GM21825 (cell line): ENCODE results near the gene OXA1L.
"Not testable (repeated sequence)": the region's sequence is repeated elsewhere in the genome, so short reads cannot be mapped to it uniquely, and the experiment has no call there.

Source experiments
- ATAC-seq: cut with Tn5 transposase; IDR thresholded peaks from one replicate; pipeline ENCODE4 v1.9.1; 2021; ENCODE audit warnings: mild to moderate bottlenecking, moderate library complexity; ENCODE audit not compliant: unreplicated experiment

Gene OXA1L

DNA sequence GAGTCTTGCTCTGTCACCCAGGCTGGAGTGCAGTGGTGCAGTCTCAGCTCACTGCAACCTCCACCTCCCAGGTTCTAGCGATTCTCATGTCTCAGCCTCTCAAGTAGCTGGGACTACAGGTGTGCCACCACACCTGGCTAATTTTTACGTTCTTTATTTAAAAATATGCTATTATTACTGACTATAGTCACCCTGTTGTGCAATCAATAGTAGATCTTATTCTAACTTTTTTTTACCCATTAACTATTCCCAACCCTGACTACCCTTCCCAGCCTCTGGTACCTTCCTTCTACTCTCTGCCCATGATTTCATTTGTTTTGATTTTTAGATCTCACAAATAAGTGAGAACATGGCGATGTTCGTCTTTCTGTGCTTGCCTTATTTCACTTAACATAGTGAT is 2.5 kb downstream of the OXA1L start:
- ATAC-seq = no peak

DNA sequence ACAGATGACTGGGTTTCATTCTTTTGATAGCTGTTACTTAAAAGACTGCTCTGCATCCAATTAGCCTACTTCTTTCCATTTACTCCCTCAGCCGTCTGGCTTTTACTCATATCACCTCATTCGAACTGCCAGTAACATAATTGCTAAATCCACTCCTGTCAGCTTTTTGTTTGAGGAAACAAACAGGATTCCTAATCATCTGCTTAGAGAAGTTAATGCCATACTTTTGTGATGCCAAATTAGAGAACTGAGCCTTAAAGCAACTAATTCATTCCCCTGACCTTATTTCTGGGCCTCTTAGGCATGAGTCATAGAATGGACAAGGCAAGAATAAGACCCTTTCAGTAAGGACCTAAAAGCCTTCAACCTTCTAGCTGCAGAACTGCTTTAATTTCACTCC is 2.9 kb downstream of the OXA1L start:
- ATAC-seq = no peak

DNA sequence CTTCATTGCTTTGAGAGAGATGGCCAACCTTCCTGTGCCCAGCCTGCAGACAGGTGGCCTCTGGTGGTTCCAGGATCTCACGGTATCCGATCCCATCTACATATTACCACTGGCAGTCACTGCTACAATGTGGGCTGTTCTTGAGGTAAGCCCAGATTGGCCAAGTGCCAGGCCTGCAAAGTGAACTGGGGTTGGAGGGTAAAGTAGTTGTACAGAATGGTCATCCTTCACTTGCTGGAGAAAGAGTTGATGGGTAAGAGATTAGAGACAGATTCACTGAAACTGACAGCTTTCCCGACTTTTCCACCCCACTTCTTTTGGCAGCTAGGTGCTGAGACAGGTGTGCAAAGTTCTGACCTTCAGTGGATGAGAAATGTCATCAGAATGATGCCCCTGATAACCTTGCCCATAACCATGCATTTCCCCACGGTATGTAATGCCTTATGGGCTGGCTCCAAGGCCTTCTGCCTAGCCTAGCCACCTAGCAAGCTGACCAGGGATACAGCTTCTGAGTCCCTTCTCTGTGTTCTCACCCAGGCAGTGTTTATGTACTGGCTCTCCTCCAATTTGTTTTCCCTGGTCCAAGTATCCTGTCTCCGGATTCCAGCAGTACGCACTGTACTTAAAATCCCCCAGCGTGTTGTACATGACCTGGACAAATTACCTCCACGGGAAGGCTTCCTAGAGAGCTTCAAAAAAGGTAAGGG is 4.1 kb downstream of the OXA1L start:
- ATAC-seq = no peak

DNA sequence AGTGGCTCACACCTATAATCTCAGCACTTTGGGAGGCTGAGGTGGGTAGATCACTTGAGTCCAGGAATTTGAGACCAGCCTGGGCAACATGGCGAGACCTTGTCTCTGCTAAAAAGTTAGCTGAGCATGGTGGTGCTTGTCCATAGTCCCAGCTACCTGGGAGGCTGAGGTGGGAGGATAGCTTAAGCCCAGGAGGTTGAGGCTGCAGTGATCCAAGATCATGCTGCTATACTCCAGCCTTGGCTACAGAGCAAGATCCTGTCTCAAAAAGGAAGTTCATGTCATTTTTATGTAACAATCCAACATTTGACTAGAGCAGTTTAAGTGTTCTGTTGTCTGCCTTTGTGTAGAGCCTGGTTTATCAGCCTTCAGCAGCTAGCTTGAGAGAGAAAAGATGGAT is 6.2 kb downstream of the OXA1L start:
- no peak for ATAC-seq

DNA sequence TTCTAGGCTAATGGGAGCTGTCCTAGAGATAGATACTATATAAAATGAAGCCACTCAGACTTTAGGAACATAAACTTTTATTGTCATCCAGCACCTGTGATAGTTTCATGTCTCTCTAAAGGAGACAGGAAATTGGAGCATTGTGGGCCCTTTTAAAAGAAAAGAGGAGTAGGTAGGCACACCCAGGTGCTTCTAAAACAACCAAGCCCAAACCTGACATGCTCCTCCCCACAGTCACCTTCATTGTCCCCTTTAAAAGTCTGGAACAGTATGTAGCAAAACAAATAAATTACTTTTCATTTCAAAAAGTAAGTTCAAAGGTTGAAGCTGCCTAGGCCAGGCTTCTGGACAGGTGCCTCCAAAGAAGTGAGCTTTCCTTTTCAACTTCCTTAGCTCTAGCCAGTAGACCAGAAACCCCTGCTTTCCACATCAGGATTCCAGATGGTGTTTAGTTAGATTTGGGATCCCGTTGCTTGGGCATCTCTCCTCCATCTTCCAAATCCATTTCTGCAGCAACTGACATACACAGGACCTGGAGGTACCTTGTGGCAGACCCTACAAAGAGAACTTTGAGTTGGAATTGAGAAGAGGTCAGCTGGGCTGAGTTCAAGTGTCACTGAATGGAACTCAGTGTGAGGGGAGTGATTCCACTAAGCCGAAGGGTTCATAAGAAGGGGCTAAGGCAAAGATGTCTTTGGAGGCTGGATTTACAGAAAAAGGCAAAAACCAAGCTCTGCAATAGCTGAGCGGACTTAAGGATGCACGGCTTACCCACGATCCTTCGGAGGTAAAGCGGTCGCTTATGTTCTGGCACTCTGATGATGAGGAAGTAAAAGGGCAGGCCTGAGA is 6.9 kb downstream of the OXA1L start:
- no peak for ATAC-seq

DNA sequence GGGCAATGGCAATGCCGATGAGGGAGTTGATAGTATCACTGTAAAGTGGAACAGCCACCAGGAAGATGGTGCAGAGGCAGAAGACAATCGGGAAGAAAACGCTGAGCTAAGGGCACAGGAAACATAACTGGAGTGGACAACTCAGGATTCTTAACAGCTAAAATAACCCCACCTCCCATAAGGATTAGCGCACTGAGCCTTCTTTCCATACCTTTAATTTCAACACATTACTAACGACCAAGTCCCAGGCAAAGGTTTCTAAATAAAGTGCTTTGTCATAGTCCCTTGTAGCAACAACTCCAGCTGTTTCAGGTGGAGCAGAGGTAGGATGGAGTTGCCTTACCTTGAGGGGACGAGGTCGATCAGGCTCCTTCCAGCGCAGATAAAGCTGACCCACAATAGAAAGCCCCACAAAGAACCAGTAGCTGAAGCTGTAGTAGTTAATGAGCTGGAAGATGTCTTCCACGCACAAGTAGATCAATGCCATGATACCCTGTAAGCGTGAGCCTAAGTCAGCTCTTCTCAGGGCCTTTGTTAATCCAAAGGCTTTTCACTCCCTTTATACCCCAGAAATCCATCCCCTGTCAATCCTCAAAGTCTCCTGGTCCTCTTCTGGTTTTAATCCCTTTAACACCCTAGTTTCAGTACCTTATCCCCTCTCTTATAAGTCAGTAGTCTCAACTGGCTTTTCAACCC is 7.7 kb downstream of the OXA1L start:
- ATAC-seq = no peak

DNA sequence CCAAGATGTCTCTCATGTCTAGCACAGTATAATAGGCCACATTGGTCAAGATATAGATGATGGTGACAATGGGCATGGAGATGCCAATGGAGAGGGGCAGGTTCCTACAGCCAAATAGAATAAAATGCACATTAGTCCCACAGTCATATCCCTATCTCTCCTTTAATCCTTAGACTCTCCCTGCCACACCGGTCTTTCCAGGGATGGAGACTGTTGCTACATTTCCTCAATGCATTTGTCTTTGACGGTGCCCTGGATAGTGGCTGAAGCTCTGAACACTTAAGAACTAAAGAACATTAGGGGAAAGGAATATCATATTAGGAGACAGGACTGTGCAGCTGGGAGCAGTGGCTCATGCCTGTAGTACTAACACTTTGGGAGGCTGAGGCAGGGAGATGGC is 9.7 kb downstream of the OXA1L start:
- no peak for ATAC-seq

DNA sequence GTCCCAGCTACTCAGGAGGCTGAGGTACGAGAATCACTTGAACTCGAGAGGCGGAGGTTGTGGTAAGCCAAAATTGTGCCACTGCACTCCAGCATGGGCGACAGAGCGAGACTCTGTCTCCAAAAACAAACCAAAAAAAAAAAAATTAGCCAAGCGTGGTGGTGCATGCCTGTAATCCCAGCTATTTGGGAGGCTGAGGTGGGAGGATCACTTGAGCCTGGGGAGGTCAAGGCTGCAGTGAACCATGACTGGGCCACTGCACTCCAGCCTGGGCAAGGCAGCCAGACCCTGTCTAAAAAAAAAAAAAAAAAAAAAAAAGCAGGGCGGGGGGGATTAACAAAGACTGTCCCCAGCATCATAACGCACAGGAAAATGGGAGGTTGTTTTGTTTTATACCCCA is 10.4 kb downstream of the OXA1L start:
- ATAC-seq = not testable (repeated sequence)

DNA sequence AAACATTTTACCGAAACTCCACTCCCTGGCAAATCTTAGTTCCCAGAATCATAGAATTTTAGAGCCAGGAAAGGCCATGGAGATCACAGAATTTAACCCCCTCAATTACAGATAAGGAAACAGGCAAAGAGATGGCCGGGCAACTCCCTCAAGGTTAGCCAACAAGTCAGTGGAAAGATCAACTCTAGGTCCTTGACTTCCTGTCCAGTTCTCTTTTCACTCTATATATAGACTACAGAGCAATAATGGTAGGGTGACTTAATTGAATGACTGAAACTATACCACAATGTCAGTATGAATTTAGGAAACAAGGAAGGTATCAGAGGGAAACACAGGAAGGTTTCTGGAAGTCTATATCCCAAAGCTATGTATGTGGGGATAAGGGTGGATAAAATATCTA is 11.6 kb downstream of the OXA1L start:
- no peak for ATAC-seq

DNA sequence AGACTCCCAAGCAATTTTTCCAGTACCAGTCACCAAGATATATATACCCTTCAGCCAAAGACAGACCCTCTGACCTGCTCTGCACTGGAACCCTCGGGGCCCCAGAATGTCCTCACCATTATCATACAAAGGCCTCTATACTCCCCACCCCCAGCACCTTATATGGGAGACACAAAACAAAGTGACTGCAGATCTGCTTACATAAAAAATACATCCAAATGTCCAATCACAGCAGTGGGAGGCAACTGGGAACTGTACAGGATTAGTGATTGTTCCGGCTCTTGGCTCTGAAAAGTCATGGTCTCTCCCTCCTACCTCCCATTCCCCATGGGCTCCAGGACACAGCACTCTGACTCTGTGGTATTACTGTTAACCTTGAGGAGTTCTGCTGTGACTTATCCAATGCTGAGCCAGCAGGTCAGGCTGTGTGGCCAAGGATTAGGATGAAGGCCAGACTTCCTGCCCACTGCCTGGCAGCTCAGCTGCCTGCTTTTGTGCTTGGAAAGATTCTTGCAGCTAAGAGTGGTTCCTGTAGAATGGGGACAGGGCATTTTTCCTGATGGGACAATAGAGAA is 13.7 kb downstream of the OXA1L start:
- no peak for ATAC-seq

DNA sequence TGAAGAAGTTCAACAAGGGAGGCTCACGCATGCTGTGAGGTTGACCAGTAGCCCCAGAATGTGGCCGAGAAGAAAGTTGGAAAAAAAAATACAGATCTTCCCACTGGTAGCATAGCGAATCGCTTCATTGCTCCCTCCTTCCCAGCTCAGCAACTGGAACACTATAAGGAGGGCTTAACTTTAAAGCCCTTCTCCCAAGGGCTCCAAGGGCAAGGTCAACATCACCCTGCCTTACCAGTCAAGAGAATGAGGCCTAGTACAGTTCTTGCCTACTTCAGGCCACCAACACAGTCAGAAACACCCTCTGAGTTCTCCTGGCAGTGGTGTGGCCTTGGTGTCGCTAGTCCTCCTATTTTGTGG is 14.4 kb downstream of the OXA1L start:
- no peak for ATAC-seq

DNA sequence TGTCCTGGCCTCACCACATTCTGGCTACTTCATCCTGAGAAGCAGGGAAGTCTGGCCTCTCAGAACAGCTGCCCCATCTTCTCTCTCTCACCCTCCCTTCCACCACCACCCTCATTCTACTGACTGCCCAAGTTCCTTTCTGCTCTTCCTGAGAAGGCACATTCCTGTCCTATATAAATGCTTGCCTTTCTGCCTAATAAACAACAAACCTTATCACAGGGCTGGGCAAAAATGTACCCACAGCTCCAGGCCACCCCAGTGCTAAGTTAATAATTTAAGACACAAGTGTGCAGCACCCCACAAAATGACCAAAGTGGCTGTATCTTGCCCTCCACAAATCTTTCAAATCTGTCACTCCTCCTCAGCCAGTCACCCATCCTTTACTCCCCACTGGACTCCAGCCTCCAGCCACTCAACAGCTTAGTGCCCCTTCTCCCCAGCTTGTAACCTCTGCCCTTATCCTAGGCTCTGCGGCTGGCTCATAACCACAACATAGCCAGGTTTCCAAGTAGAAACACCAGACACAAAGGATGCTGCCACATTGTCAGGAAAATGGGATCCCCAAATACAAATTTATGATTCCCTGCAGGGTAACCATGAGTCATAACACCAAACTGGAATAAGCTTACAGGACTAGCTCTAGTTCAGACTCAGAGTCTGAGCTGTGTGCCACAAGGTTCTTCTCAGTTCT is 15.0 kb downstream of the OXA1L start:
- ATAC-seq = no peak

DNA sequence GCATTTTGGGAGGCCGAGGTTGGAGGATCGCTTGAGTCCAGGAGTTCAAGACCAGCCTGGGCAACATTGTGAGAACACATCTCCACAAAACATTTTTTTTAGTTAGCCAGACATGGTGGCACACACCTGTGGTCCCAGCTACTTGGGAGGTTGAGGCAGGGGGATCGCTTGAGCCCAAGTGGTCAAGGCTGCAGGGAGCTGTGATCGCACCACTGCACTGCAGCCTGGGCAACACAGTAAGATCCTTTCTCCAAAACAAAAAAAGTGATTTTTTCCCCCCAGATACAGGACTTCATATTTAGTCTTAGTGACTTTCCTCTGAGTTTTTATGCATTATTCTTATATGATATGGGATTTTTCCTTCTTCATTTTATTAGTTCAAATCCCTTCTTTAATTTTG is 20.2 kb downstream of the OXA1L start:
- ATAC-seq = no peak

DNA sequence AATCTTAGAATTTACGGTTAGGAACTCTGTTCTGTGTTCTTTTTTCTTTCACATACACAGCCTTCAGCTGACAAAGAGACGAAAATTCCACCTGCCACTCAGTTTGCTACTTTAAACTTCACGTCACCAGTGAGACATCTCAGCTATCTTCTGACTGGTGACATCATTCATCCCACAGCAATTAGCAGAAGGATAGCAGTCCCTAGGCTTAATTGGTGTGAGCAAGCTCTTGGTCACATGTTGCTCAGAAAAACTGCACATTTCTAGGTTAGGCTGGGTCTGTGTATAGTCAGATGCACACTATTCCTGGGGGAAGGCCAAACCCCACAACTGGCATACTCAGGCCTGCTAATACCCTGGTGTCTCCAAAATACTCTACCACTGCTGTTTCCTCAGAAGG is 24.8 kb downstream of the OXA1L start:
- no peak for ATAC-seq

DNA sequence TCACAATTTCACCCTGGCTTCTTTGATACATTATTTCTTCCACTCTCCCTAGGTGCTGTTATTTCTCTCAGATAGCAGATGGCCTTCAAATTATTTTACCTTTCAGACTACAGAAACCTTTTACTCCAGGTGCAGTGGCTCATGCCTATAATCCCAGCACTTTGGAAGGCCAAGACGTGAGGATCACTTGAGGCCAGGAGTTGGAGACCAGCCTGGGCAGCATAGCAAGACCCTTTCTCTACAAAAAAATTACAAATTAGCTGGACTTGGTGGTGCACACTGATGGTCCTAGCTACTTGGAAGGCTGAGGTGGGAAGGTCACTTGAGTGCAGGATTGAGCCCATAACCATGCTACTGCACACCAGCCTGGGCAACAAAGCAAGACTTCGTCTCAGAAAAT is 25.7 kb downstream of the OXA1L start:
- no peak for ATAC-seq

DNA sequence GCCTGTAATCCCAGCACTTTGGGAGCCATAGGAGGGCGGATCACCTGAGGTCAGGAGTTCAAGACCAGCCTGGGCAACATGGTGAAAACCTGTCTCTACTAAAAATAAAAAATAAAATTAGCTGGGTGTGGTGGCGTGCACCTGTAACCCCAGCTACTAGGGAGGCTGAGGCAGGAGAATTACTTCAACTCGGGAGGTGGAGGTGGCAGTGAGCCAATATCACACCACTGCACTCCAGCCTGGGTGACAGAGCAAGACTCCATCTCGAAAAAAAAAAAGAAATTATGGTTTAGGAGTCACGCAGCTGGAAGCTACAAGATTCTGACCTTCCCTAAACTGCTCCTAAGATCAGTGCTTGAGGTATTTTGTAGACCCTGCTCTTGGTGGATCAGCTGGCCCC is 27.1 kb downstream of the OXA1L start:
- not testable (repeated sequence) for ATAC-seq

DNA sequence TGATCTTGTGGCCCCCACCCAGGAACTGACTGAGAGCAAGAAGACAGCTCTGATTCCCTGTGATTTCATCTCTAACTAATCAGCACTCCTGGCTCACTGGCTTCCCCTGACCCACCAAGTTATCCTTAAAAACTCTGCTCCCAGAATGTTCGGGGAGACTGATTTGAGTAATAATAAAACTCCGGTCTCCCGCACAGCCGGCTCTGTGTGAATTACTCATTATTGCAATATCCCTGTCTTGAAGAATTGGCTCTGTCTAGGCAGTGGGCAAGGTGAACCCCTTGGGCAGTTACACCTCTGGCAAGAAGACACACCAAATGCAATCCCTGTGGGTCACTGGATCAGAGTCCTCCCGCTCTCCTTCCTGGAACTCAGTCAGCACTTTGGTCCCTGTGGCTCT is 27.5 kb downstream of the OXA1L start:
- no peak for ATAC-seq

DNA sequence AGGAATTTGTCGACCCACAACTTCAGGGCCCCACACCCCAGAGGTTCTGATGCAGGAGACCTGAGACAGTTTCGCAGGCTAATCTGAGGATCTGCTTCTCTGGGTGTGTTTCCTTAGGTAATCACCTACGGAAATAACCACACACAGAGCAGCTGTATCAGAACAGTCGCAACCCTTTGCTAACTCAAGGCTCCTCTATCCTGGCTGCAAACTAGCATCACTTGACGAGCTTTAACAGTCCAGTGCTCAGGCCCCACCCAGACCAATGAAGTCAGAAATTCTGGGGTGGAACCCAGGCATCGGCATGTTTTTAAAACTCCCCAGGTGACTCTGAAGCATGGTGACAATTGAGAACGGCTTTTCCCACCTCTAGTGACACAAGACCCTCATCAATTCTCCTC is 28.1 kb downstream of the OXA1L start:
- no peak for ATAC-seq

DNA sequence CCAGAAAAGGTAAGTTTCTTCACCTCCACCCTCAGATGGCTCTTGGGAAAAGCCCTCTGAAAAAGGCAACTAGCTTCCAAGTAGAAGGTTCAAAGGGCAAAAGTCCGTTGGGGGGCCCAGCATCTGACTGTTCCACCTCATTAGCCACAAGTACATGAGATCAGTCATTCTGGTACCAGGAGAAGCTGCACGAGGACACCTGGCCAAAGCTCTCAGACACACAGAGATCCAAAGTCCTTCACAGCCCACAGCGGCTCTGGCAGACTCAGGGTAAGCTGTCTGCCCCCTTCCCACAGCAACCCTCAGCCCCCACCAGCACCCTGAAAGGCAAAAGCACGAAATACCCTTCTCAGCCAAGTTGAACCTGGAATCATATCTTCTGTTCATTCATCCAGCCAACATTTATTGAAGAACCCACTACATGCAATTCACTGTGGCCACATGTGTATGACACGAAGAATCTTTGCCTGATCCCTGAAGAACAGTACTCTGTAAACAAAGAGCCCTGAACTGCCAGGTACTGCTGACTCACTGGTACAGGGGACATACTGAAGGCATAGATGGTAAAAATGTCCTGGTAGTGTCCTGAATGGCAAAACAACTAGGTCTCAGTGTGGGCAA is 29.7 kb downstream of the OXA1L start:
- no peak for ATAC-seq

DNA sequence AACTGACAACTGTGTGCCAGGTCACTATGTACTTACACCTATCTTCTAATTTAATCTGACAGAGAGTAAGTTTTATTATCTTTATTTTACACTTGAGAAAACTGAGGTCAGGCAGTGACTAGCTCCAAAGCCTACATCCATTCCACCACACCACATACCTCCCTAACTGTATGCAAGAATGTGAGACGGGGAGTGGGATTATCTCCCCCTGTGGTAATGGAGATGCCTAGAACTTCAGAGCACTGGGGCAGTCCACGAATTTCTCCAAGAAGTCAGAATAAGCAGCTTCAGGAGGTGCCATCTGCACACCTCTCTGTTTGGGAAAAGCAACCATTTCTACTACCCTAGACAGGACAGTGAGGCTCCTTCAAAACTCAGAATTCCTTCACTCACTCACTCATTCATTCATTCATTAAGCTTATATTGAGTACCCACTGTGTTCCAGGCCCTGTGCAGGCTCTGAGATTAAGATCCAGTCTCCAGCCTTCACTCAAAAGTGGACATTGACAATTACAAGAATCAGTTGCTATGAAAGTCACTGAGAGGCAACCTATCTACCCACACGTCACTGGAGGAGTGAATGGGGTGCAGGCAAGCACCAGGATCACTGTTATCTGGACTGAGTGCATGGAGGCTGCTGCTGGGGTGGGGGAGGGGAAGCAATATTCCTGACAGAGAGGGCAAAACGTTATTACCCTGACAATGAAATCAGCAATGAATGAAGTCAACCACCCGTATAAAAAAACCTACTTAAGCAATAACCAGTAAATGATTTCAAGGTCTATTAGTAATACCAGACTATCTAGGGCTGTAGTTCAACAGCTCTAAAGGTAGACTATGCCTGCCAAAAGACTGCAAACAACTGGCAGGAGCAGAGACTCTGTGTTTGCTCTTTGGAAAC is 30.8 kb downstream of the OXA1L start:
- no peak for ATAC-seq
